RWPE2 (cell line): ENCODE data around the gene NUDT3.
A peak's percentile ranks its signal among the peaks of the same experiment; 100 is the strongest.
"Not testable (repeated sequence)": the region's sequence is repeated elsewhere in the genome, so short reads cannot be mapped to it uniquely, and the experiment has no call there.

Experiments
- ATAC-seq: fragments of 200-7000 bp; cut with Tn5 transposase; 3 replicates; pipeline ENCODE4 v1.9.1; 2021; ENCODE audit warnings: low read depth
- DNase-seq: peaks from one replicate; pipeline ENCODE4 v3.0.0-alpha.2; 2020; ENCODE audit warnings: low spot score
- H3K27ac ChIP-seq: fragments of 450-650 bp; 2 replicates; pipeline ENCODE4 v1.5.1; 2017; ENCODE audit warnings: mild to moderate bottlenecking; ENCODE audit not compliant: poor library complexity, severe bottlenecking
- H3K27me3 ChIP-seq: fragments of 250-450 bp; sonication (Bioruptor Pico); 2 replicates; pipeline ENCODE4 v1.5.1; 2021; ENCODE audit warnings: mild to moderate bottlenecking, moderate library complexity; ENCODE audit not compliant: insufficient read depth, poor library complexity, severe bottlenecking
- H3K36me3 ChIP-seq: fragments of 250-450 bp; sonication (Bioruptor Pico); 2 replicates; pipeline ENCODE4 v1.5.1; 2020; ENCODE audit warnings: low read depth, mild to moderate bottlenecking, moderate library complexity
- H3K4me1 ChIP-seq: fragments of 250-450 bp; sonication (Bioruptor Pico); 2 replicates; pipeline ENCODE4 v1.5.1; 2021; ENCODE audit warnings: mild to moderate bottlenecking, moderate library complexity; ENCODE audit not compliant: insufficient read depth, poor library complexity, severe bottlenecking
- H3K4me3 ChIP-seq: fragments of 250-450 bp; sonication (Bioruptor Pico); 2 replicates; pipeline ENCODE4 v1.5.1; 2021; ENCODE audit warnings: mild to moderate bottlenecking, moderate library complexity; ENCODE audit not compliant: severe bottlenecking
- H3K9me3 ChIP-seq: fragments of 250-450 bp; sonication (Bioruptor Pico); 2 replicates; pipeline ENCODE4 v1.5.1; 2021; ENCODE audit warnings: mild to moderate bottlenecking, moderate library complexity; ENCODE audit not compliant: severe bottlenecking
- CTCF ChIP-seq: fragments of 450-650 bp; IDR thresholded peaks from one replicate; pipeline ENCODE4 v1.5.1; 2017; ENCODE audit warnings: mild to moderate bottlenecking, moderate library complexity; ENCODE audit not compliant: poor library complexity, severe bottlenecking

NUDT3 gene

GRCh38 chr6:34248198-34248726, 144.2 kb downstream of the NUDT3 start:
- Histone ChIP-seq H3K4me1 (peaks cover 32% of the 10 kb centered on the region), H3K27me3 (no peaks in the 10 kb centered on the region), H3K27ac (peak overlapping the region; percentile 95), H3K9me3 (no peaks in the 10 kb centered on the region), H3K4me3 (peak overlapping the region; percentile 55), H3K36me3 (peaks cover 25% of the 10 kb centered on the region)
- ATAC-seq: peak; percentile 4; the same call in 1 of the 3 replicates
- no peak for TF ChIP-seq CTCF
- DNase-seq: no peak

- H3K9me3 ChIP-seq: no peaks in the 10 kb centered on the region
- H3K36me3 ChIP-seq: peaks cover 31% of the 10 kb centered on the region
- ATAC-seq: no peak
- peaks cover 38% of the 10 kb centered on the region for H3K4me1 ChIP-seq
- no peak overlapping the region for H3K4me3 ChIP-seq
- no peak for DNase-seq
- TF ChIP-seq CTCF: no peak
- peak overlapping the region; percentile 95 for H3K27ac ChIP-seq
- no peaks in the 10 kb centered on the region for H3K27me3 ChIP-seq
These were observed 144.8 kb downstream of the NUDT3 start for GRCh38 chr6:34247481-34248197.

- Histone ChIP-seq H3K27me3 (no peaks in the 10 kb centered on the region), H3K4me1 (peaks cover 47% of the 10 kb centered on the region), H3K4me3 (no peak overlapping the region), H3K36me3 (peaks cover 40% of the 10 kb centered on the region), H3K27ac (peak overlapping the region; percentile 95), H3K9me3 (no peaks in the 10 kb centered on the region)
- DNase-seq (no peak), ATAC-seq (no peak)
- peak; percentile 51 for TF ChIP-seq CTCF
These were observed 145.7 kb downstream of the NUDT3 start for GRCh38 chr6:34246563-34247391.

- H3K4me1 ChIP-seq: peaks cover 50% of the 10 kb centered on the region
- H3K4me3 ChIP-seq: no peak overlapping the region
- DNase-seq: no peak
- H3K27ac ChIP-seq: peak overlapping the region; percentile 95
- H3K9me3 ChIP-seq: no peaks in the 10 kb centered on the region
- TF ChIP-seq CTCF: no peak
- no peaks in the 10 kb centered on the region for H3K27me3 ChIP-seq
- ATAC-seq: no peak
- peaks cover 46% of the 10 kb centered on the region for H3K36me3 ChIP-seq
These were observed 146.3 kb downstream of the NUDT3 start for GRCh38 chr6:34246249-34246562.

- H3K9me3 ChIP-seq, H3K4me3 ChIP-seq, H3K27me3 ChIP-seq, DNase-seq, ATAC-seq: not testable (repeated sequence)
- peak overlapping the region; percentile 95 for H3K27ac ChIP-seq
- H3K4me1 ChIP-seq: peaks cover 52% of the 10 kb centered on the region
- H3K36me3 ChIP-seq: peaks cover 50% of the 10 kb centered on the region
These were observed 146.7 kb downstream of the NUDT3 start for GRCh38 chr6:34245761-34246140.

- peaks cover 56% of the 10 kb centered on the region for H3K36me3 ChIP-seq
- H3K27ac ChIP-seq: peak overlapping the region; percentile 95
- DNase-seq, H3K9me3 ChIP-seq, H3K4me3 ChIP-seq, ATAC-seq, H3K27me3 ChIP-seq: not testable (repeated sequence)
- peaks cover 57% of the 10 kb centered on the region for H3K4me1 ChIP-seq
These were observed 147.3 kb downstream of the NUDT3 start for GRCh38 chr6:34245032-34245760.
